GM23338 (cell line): Measurements from ENCODE around the gene RPTOR. TPM values are rescaled to one million over a fixed set of nuclear protein-coding genes. Genes with fewer than 3 reads are reported as not detected.

Experiments
- POLR2AphosphoS5 ChIP-seq: IDR thresholded peaks from 2 replicates; pipeline ENCODE4 v1.6.1; 2016; ENCODE audit warnings: antibody characterized with exemption, low read depth
- STAT1 ChIP-seq: IDR thresholded peaks from one replicate; pipeline ENCODE4 v1.6.1; 2016; ENCODE audit warnings: antibody characterized with exemption; ENCODE audit not compliant: unreplicated experiment
- ZNF114 ChIP-seq: fragments of 250-450 bp; sonication (Bioruptor Pico); IDR thresholded peaks from 2 replicates; pipeline ENCODE4 v1.5.0; 2020; ENCODE audit warnings: mild to moderate bottlenecking, moderate library complexity
- ZNF331 ChIP-seq: fragments of 250-450 bp; sonication (Bioruptor Pico); IDR thresholded peaks from 2 replicates; pipeline ENCODE4 v1.5.0; 2020; ENCODE audit warnings: low read depth, mild to moderate bottlenecking, moderate library complexity
- ZNF462 ChIP-seq: fragments of 250-450 bp; sonication (Bioruptor Pico); IDR thresholded peaks from 2 replicates; pipeline ENCODE4 v1.5.0; 2020; ENCODE audit warnings: mild to moderate bottlenecking, moderate library complexity
- polyA plus RNA-seq: library from polyadenylated mRNA; unstranded; fragments of >200 nt; fragmentation: Nextera tagmentation; extraction: Ambion mirVana; gene quantifications from 2 replicates; pipeline ENCODE4 v1.2.1, GENCODE V29; 2016
- total RNA-seq: library from RNA; depleted of rRNA; stranded (reverse); fragments of >200 nt; shearing (Covaris generic); gene quantifications from 2 replicates; pipeline ENCODE4 v1.2.3, GENCODE V29; 2014
- TF ChIP-seq, protein P1 (sequence below): IDR thresholded peaks from 2 replicates; pipeline ENCODE4 v1.6.1; 2016; ENCODE audit warnings: antibody characterized with exemption

The RPTOR gene
- total and polyA plus RNA-seq, 2 experiments from 2014 or later: 9.5 to 38.0 TPM

DNA sequence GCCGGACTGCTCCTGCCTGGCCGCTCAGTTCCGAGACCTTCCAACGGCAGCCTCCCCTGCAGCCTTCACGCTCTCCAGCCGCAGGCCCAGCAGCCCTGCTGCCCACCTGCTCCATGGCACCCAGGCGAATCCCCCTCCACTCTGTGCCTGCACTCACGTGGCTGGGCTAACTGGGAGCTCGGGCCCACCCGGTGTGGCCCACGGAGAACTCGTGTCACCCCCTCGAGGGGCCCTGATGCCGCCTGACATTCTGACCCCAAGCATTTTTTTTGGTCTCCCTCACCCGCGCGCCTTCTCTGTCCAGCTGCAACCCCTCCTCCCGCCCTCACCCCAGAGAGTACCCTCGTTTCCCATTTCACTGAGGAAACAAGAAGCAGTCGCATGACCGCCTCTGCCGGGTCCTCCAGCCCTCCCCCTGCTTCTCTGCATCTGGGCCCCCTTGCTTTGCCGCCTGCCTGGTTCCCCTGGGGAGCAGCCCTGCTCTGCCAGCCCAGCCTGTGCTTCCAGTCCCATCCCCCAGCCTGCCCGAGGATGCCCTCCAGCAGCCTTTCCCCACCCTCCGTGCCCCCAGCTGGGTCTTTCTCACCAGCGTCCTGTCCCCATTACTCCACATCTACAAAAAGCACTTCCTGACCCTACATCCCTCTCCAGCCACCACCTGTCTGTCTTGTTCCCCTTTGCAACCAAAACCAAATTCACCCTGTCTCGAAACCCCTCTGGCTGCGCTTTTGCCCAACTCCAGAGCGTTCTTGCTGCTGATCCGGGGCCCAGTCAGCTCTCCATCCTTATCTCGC is 300.6 kb downstream of the RPTOR start (continued):
- TF ChIP-seq ZNF462 (CRISPR knock-in tag) (no peak), POLR2AphosphoS5 (no peak), STAT1 (no peak), ZNF331 (CRISPR knock-in tag) (no peak), ZNF114 (CRISPR knock-in tag) (no peak)
- TF ChIP-seq, protein P1, sequence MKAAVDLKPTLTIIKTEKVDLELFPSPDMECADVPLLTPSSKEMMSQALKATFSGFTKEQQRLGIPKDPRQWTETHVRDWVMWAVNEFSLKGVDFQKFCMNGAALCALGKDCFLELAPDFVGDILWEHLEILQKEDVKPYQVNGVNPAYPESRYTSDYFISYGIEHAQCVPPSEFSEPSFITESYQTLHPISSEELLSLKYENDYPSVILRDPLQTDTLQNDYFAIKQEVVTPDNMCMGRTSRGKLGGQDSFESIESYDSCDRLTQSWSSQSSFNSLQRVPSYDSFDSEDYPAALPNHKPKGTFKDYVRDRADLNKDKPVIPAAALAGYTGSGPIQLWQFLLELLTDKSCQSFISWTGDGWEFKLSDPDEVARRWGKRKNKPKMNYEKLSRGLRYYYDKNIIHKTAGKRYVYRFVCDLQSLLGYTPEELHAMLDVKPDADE: no peak
